Effector CD4-positive, alpha-beta T cell (primary cell): ENCODE data around the gene SLC49A3.
"Not testable (repeated sequence)": the region's sequence is repeated elsewhere in the genome, so short reads cannot be mapped to it uniquely, and the experiment has no call there.

Experiments
- DNase-seq: peaks from one replicate; pipeline ENCODE4 v3.0.0-alpha.2; 2020
- total RNA-seq: gene quantifications from one replicate; lab custom pipeline; 2026; lab: John Stamatoyannopoulos, UW

The SLC49A3 gene
- 2.3 reads per million, percentile 5 among the genes with 10 or more reads in this experiment for total RNA-seq

- DNase-seq, result no peak
These were observed at the start of gene SLC49A3 for GRCh38 chr4:688854-689681. Gene SLC49A3, minus strand, starts transcription at chr4:689151. Its CDS starts 24 bp downstream, at chr4:689127.

GRCh38 chr4:736561-736960 is 47.6 kb upstream of the SLC49A3 start:
- not testable (repeated sequence) for DNase-seq

GRCh38 chr4:735583-735982 is 46.6 kb upstream of the SLC49A3 start:
- DNase-seq, result no peak

GRCh38 chr4:734951-735350 is 46.0 kb upstream of the SLC49A3 start:
- no peak for DNase-seq

- no peak for DNase-seq
These were observed 45.1 kb upstream of the SLC49A3 start for GRCh38 chr4:734075-734474.

- no peak for DNase-seq
These were observed 44.7 kb upstream of the SLC49A3 start for GRCh38 chr4:733631-733980.

- no peak for DNase-seq
These were observed 44.1 kb upstream of the SLC49A3 start for GRCh38 chr4:732911-733630.

- no peak for DNase-seq
These were observed 43.5 kb upstream of the SLC49A3 start for GRCh38 chr4:732486-732885.

GRCh38 chr4:731954-732353 is 43.0 kb upstream of the SLC49A3 start:
- not testable (repeated sequence) for DNase-seq

GRCh38 chr4:730946-731904 is 42.3 kb upstream of the SLC49A3 start:
- DNase-seq, result not testable (repeated sequence)

- no peak for DNase-seq
These were observed 41.6 kb upstream of the SLC49A3 start for GRCh38 chr4:730511-730910.

GRCh38 chr4:729336-730315 is 40.7 kb upstream of the SLC49A3 start:
- DNase-seq, result no peak

GRCh38 chr4:727576-727975 is 38.6 kb upstream of the SLC49A3 start:
- no peak for DNase-seq

GRCh38 chr4:726838-727237 is 37.9 kb upstream of the SLC49A3 start:
- no peak for DNase-seq

- no peak for DNase-seq
These were observed 37.4 kb upstream of the SLC49A3 start for GRCh38 chr4:726235-726787.

GRCh38 chr4:725391-726234 is 36.7 kb upstream of the SLC49A3 start:
- DNase-seq, result no peak

GRCh38 chr4:723751-724530 is 35.0 kb upstream of the SLC49A3 start:
- DNase-seq, result no peak

GRCh38 chr4:722851-723360 is 34.0 kb upstream of the SLC49A3 start:
- no peak for DNase-seq

- DNase-seq, result no peak
These were observed 33.3 kb upstream of the SLC49A3 start for GRCh38 chr4:722169-722725.
